Epithelial cell of esophagus (primary cell): ENCODE data around the gene MT1G.
"Not testable (repeated sequence)": the region's sequence is repeated elsewhere in the genome, so short reads cannot be mapped to it uniquely, and the experiment has no call there.

Experiments
- DNase-seq: peaks from one replicate; pipeline ENCODE4 v3.0.0; 2010; ENCODE audit warnings: low read depth
- H3K4me3 ChIP-seq: 2 replicates; pipeline ENCODE4 v1.5.1; 2011; ENCODE audit warnings: mild to moderate bottlenecking, low read length, control low read depth
- CTCF ChIP-seq: IDR thresholded peaks from 2 replicates; pipeline ENCODE4 v1.5.1; 2011; ENCODE audit warnings: low read depth, mild to moderate bottlenecking, low read length, control low read depth, inconsistent platforms; ENCODE audit not compliant: insufficient read depth; ENCODE audit errors: missing control alignments

Gene MT1G

DNA sequence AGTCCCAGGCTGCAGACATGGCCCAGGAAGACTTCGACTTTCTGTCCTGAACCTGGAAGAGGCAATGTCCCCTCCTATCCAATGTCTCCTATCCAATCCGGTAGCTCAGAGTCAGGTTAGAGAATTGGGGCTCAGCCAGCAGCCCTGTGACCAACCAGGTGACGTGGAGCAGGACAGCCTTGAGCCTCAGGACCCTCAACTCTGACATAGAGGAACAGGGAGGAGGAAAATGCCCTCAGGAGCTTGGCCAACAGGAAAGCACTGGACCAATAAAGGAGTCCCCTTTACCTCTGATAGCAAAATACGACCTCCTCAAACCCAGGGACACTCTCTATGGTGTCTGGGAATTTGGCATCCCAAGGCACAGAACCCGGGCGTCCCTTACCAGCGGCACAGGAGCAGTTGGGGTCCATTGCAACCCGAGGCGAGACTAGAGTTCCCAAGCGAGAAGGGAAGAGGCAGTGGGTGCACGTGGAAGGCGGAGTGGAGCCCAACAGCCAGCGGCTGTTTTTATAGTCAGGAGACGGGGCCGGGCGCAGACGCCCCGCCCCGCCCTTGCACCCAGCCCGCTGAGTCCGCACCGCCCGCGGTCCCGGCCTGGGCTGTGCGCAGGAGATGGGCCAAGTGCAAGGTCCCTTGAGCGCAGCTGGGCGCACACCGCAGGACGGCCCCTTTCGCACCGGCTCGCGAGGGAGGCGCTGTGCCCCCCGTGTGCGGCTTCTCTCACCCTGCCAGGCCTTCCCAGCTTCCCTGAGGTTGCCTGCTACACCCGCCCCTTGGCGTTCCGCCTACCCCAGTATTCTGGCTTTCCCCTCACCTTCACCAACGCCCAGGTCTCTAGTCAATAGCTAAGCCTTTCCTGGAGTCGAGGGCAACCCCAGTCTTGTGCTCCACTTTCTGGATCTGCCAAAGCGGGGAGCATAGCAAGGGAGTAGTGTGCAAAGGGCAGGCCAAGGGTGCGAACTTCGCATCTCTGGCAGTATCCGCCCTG lies at the start of gene MT1G:
TSS of gene MT1G (minus strand) at position 485 of the 991 bp plus-strand sequence. CDS start at position 413, 72 bp downstream.
- no peak within 1 kb of the TSS for H3K4me3 ChIP-seq
- TF ChIP-seq CTCF = no peak
- no peak for DNase-seq

GRCh38 chr16:56717532-56717931 lies 49.7 kb upstream of the MT1G start:
- not testable (repeated sequence) for H3K4me3 ChIP-seq, DNase-seq

- TF ChIP-seq CTCF = no peak
- no peak for DNase-seq
- no peak overlapping the region for H3K4me3 ChIP-seq
Measured at GRCh38 chr16:56716761-56717160, 48.9 kb upstream of the MT1G start.

DNA sequence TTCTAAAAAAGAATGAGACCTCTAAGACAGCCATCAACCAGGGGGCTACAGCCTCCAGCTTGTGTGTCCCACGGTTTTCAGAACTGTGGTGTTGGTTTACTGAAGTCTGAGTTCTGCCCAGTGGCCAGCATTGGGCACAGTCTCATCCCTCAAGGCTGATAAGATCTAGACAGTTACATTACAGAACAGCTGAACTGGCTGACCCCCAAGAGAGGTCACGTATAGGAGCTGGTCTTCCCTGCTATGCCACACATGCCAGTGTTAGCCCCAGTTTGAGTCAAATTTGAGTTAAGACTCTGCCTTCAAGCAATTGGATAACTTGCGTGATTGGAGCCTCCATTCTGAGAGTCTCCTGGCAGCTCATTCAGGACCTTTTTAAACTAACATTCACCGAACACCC lies 47.3 kb upstream of the MT1G start:
- TF ChIP-seq CTCF = no peak
- H3K4me3 ChIP-seq = no peak overlapping the region
- no peak for DNase-seq

DNA sequence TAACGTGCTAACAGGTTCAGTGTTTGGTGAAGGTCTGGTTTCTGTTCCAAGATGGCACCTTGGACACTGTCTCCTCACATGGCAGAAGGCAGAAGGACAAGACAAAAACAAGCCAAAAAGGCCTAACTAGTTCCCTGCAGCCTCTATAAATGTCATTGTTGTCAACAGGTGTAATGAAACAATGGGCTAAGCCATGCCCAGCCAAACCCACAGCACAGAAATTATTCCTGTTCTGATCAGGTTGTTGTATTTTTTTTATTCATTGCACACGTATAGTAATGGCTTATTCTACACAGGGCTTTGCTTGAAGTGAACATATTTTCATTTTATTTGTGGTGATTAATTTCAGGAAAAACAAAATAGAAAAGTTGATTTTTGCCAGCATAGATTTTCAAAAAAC lies 45.9 kb upstream of the MT1G start:
- DNase-seq = no peak
- no peak for TF ChIP-seq CTCF
- H3K4me3 ChIP-seq = no peak overlapping the region

GRCh38 chr16:56711862-56712261 lies 44.0 kb upstream of the MT1G start:
- H3K4me3 ChIP-seq = no peak overlapping the region
- no peak for DNase-seq

More at GRCh38 chr16:56711862-56712261, 44.0 kb upstream of the MT1G start:
- TF ChIP-seq CTCF = no peak
